GM18507 (cell line): ENCODE results near the gene GSTA3.
"Not testable (repeated sequence)": the region's sequence is repeated elsewhere in the genome, so short reads cannot be mapped to it uniquely, and the experiment has no call there.

ENCODE experiments used
- DNase-seq: peaks from one replicate; pipeline ENCODE4 v3.0.0; 2011; ENCODE audit warnings: low read depth; ENCODE audit not compliant: insufficient read length; ENCODE audit errors: extremely low spot score
- FAIRE-seq: peaks from 2 replicates; lab custom pipeline; 2011; peaks lifted over from hg19 to GRCh38; lab: Jason Lieb, UNC

Gene GSTA3

GRCh38 chr6:52909531-52909930 lies at the start of gene GSTA3:
Gene GSTA3, minus strand, starts transcription at chr6:52909698. Its CDS starts 3,864 bp downstream, at chr6:52905834.
- DNase-seq (no peak), FAIRE-seq (no peak)

DNA sequence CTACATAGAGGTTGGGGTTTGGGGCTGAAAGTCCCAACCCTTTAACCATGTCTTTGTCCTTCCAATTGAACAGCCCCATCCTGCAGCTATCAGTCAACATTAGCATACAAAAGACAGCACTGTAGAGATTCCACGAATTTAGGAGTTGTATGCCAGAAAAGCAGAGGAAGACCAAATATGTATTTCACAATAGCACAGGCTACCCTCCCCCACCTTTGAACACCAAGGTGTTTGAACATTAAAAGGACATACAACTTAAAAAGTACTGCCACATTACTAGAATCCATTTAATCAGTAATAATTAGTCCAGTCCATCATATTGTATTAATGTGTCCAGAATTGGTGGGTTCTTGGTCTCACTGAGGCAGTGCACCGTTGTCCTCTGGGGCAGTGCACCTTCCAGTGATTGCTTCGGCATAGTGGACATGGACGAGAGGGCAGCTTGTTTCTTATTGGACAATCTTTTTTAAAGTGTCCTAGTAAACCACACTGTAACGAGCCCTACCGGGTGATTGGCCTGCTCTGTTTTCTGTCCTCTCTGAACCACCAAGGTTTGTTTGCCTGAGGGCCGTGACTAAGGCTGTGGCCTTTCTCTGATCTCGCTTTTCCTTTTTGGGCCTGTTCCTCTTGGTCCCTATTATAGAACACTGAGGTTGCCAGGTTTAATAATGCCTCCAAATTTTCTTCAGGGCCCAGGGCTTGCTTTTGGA lies 49.2 kb upstream of the GSTA3 start:
- FAIRE-seq: no peak
- DNase-seq: no peak

DNA sequence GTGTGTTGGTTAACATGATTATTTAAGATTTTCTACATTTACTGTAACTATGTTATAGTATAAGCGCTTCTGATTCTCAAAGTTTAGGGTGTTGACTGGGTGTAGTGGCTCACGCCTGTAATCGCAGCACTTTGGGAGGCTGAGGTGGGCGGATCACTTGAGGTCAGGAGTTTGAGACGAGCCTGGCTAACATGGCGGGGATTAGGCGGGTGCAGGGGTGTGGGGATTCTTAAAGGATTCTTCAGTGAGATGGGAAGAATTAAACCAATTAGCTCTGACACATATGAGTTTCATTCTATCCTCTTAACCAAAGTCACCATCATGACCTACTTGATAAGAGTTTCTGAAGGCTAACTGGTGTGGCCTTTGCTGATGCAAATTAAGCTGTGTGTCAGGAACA lies 46.4 kb upstream of the GSTA3 start:
- FAIRE-seq (no peak), DNase-seq (no peak)

DNA sequence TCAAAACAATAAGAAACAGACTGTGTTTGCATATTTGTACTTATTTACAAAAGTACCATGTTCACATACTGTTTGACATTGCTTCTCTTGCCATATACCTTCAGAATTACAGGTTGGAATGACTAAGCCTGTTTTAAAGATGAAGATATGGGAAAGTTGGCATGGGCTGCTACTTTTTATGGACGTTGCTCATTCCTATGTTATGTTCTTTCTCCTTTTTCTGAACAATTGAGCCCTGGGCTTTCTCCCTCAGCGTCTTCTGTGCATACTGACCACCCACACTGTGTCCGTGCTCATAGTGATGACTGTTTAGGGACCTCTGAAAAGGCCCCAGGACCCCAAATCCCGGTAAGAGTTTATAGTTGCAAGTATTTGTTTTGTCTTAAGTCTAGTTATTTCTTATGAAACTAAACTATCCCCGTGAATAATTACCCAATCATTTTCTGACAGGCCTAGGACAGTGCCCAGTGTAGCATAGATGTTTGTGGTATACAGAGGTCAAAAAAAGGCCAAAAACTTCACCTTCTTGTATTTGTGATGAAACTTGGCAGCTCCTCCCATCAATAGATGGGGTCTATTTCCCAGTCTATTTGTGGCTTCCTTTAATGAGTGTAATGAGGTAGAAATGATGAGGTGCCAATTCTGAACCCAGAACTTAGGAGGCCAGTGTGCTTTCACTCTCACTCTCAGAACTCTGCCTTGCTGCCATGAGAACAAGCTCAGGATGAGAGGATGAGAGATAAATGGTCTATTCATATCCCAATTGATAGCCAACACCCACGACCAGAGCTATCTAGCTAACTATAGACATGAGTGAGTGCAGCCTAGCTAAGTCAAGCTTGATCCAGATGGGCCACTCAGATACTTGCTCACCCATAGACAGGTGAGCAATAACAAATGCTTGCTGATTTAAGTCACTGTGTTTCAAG lies 44.7 kb upstream of the GSTA3 start:
- DNase-seq (no peak), FAIRE-seq (no peak)

DNA sequence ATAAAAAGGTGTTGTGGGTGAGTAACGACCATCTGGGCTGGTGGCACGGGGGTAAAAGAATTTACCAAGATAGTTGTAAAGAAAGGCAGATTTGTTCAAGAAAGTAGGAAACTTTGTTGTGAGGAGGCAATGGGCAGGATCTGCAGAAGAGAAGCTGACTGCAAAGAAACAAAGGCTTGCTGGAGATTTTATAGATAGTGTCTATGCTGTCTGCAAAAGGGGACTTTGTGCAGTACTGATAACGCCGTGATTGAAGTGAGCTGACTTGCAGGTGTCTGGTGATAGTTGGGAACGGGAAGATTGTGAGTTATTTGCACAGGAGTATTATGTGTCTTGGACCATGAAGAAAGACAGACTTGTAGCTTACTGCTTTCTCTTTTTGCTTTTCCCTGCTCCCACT lies 36.8 kb upstream of the GSTA3 start:
- DNase-seq (no peak), FAIRE-seq (no peak)

DNA sequence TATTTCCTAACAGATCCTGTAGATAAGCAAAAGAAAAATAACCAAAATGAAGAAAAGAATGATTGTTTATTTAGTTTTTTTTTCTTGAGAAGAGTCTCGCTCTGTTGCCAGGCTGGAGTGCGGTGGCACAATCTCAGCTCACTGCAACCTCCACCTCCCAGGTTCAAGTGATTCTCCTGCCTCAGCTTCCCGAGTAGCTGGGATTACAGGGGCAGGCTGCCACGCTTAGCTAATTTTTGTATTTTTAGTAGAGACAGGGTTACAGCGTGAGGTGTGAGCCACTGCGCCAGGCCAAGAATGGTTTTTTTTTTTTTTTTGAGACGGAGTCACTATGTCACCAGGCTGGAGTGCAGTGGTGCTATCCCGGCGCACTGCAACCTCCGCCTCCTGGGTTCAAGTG lies 33.3 kb upstream of the GSTA3 start:
- DNase-seq, FAIRE-seq: not testable (repeated sequence)

DNA sequence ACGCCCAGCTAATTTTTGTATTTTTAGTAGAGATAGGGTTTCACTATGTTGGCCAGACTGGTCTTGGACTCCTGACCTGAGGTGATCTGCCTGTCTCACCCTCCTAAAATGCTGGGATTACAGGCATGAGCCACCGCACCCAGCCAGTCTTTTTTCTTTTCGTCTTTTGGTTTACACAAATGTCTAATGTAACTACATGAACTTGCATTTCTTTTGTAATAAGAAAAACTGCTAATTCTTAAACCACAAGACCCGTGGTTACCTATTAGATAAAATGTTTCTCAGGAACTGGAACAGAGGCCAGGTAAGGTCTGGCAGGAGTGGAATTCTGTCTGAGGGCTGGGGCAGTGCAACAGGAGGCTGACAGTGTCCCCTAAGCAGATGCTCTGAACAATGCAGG lies 32.7 kb upstream of the GSTA3 start:
- DNase-seq: no peak
- FAIRE-seq: no peak

DNA sequence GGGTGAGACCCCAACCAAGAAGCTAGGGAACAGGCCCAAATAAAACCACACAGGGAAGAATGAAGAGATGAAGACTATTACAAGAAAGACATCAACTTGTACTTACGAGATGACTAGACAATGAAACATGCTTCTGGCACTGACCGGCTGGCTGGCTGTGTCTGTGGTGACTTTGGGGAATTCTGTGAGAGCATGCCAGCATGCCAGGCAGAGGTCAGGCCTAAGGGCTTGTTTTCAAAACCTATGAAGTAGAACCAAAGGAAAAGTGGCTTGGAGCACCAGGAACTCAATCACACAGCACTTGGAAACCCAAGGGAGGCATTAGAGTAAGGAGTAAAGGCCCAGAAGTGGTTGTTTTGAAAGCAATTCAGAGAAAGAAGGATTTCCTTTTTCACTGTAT lies 28.4 kb upstream of the GSTA3 start:
- DNase-seq (no peak), FAIRE-seq (no peak)

GRCh38 chr6:52933778-52934177 lies 24.3 kb upstream of the GSTA3 start:
- DNase-seq: no peak
- no peak for FAIRE-seq

DNA sequence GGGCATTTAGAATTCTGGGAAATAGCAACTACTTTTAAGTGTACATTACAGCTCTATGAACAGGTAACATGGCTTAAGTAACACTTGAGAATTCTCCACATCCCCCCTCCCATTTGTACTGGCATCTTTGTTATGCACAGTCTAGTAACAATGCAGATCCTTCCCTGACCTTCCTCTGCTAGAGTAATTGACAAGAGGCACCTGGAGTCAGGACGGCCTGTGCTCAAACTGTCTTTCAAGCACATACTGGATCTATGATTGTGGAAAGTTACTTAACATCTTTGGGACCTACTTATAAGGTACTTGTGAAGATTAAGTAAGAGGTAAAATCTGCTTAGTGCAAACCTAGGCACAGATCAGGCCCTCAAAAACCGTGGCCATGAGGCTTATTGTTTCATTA lies 21.9 kb upstream of the GSTA3 start:
- FAIRE-seq (no peak), DNase-seq (no peak)

- DNase-seq (no peak), FAIRE-seq (no peak)
These were observed 20.0 kb upstream of the GSTA3 start for GRCh38 chr6:52929321-52930164.

- FAIRE-seq: no peak
- no peak for DNase-seq
These were observed 18.0 kb upstream of the GSTA3 start for GRCh38 chr6:52927451-52927850.

- no peak for DNase-seq
- FAIRE-seq: no peak
These were observed 16.7 kb upstream of the GSTA3 start for GRCh38 chr6:52925919-52926792.

GRCh38 chr6:52925042-52925441 lies 15.5 kb upstream of the GSTA3 start:
- FAIRE-seq (no peak), DNase-seq (no peak)

- FAIRE-seq, DNase-seq: not testable (repeated sequence)
These were observed 14.2 kb upstream of the GSTA3 start for GRCh38 chr6:52923689-52924088.

DNA sequence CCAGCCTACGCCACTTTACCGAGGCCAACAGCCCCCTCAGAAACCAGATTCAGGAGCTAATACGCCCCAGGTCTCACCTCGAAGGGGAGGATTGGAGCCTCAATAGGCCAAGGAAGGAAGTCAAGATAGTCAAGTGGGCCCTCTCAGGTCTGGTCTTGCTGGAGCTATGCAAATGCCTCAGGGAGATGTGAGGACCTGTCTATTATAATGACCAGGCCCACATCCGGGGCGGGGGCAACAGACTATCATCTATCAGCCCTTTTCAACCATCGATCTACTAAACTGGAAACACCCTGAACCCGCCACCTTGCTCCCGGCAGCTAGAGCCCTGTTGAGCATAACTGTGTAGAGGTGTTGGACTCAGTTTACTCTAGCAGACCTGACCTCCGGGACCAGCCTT lies 12.7 kb upstream of the GSTA3 start:
- FAIRE-seq (no peak), DNase-seq (no peak)

DNA sequence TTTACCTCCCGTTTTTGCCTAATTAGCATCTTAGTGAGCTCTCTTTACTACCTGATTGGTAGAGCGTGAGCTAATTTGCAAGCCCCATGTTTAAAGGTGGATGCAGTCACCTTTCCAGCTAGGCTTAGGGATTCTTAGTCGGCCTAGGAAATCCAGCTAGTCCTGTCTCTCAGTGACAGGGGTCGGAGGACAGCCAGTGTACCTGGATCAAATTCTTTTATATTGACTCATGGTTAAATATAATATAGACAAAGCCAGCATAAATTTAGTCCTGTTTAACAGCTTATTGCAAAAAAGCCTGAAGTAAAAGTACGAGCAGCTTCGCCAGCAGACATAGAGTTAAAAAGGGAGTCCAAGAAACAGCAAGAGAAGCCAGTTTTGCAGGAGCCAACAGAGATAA lies 12.2 kb upstream of the GSTA3 start:
- FAIRE-seq: no peak
- no peak for DNase-seq

DNA sequence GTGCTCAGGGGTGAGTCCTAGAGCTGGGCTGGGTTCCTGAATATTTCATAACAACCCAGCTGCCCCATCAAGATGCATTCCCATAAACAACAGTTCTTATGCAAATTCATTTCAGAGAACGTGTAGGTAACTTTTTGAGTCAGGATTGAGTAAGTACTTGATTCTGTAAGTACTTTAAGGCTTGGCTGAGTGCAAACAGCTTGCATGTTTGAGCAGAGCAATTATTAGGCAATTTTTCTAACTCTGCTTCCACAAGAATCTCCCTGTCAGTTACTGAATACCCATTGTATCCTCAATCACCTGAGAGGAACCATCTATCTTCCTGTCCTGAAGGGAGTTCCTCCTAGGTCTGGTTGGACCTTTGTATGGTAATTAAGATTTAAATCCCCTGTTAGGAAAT lies 10.0 kb upstream of the GSTA3 start:
- not testable (repeated sequence) for DNase-seq, FAIRE-seq

GRCh38 chr6:52918771-52919170 lies 9.3 kb upstream of the GSTA3 start:
- not testable (repeated sequence) for FAIRE-seq, DNase-seq
